CD14-positive monocyte (primary cell): ENCODE measurements around the gene EGFR. TPM values are rescaled to one million over a fixed set of nuclear protein-coding genes. Genes with fewer than 3 reads are reported as not detected.

ENCODE experiments used
- DNase-seq, 3 donors: peaks; one replicate each; pipeline ENCODE4 v3.0.0-alpha.2; 2011 to 2022
- H2AFZ ChIP-seq: 2 replicates; pipeline ENCODE4 v1.6.0; 2012; ENCODE audit warnings: mild to moderate bottlenecking, low read depth, low read length, inconsistent platforms; ENCODE audit not compliant: insufficient read depth, poor library complexity, severe bottlenecking
- H3K27ac ChIP-seq, 2 donors: 1 replicate in 1 of 2; 2 replicates in 1 of 2; pipeline ENCODE4 v1.5.1; 2012 to 2013; ENCODE audit warnings: low read length in 2 of 2, control low read depth in 1 of 2, inconsistent platforms in 1 of 2, low read depth in 1 of 2, mild to moderate bottlenecking in 1 of 2
- H3K27me3 ChIP-seq, 2 donors: one replicate each; pipeline versions ENCODE4 v1.6.0 to v1.6.1; 2011 to 2013; ENCODE audit warnings: low read length in 2 of 2; ENCODE audit not compliant: control insufficient read depth in 2 of 2, insufficient read depth in 2 of 2
- H3K36me3 ChIP-seq, 2 donors: replicated peaks in 1 of 2; 1 replicate in 1 of 2; 2 replicates in 1 of 2; pipeline versions ENCODE4 v1.5.1 to v1.6.1; 2012 to 2013; ENCODE audit warnings: low read length in 2 of 2, control low read depth in 1 of 2, inconsistent platforms in 1 of 2, mild to moderate bottlenecking in 1 of 2; ENCODE audit not compliant: insufficient read depth in 2 of 2, control insufficient read depth in 1 of 2
- H3K4me1 ChIP-seq, 2 donors: 1 replicate in 1 of 2; 2 replicates in 1 of 2; pipeline versions ENCODE4 v1.5.1 to v1.6.1; 2012 to 2013; ENCODE audit warnings: low read length in 2 of 2, control low read depth in 1 of 2, inconsistent platforms in 1 of 2, mild to moderate bottlenecking in 1 of 2, moderate library complexity in 1 of 2; ENCODE audit not compliant: insufficient read depth in 2 of 2, control insufficient read depth in 1 of 2
- H3K4me2 ChIP-seq: replicated peaks from 2 replicates; pipeline ENCODE3; 2012; ENCODE audit warnings: low read length, moderate library complexity, mild to moderate bottlenecking; ENCODE audit not compliant: poor library complexity, severe bottlenecking; ENCODE audit errors: extremely low read depth
- H3K4me3 ChIP-seq, 3 experiments: fragments of 200-600 bp in 1 of 3; sonication (generic) in 1 of 3; replicated peaks in 1 of 3; 1 replicate in 2 of 3; 2 replicates in 1 of 3; pipeline ENCODE4 v1.5.1; 2011 to 2013; ENCODE audit warnings: low read length in 3 of 3, mild to moderate bottlenecking in 3 of 3, control low read depth in 2 of 3, low read depth in 2 of 3, inconsistent platforms in 1 of 3, moderate library complexity in 1 of 3
- H3K79me2 ChIP-seq: 2 replicates; pipeline ENCODE4 v1.6.0; 2012; ENCODE audit warnings: mild to moderate bottlenecking, control low read depth, inconsistent platforms, low read length, moderate library complexity; ENCODE audit not compliant: insufficient read depth
- H3K9ac ChIP-seq: 2 replicates; pipeline ENCODE4 v1.6.0; 2017; ENCODE audit warnings: low read length, mild to moderate bottlenecking; ENCODE audit not compliant: insufficient read depth, poor library complexity, severe bottlenecking
- H3K9me3 ChIP-seq, 2 donors: replicated peaks in 1 of 2; 1 replicate in 1 of 2; 2 replicates in 1 of 2; pipeline versions ENCODE4 v1.5.1 to v1.6.1; 2012 to 2013; ENCODE audit warnings: low read length in 2 of 2, control low read depth in 1 of 2; ENCODE audit not compliant: control insufficient read depth in 1 of 2, insufficient read depth in 1 of 2
- H4K20me1 ChIP-seq: 2 replicates; pipeline ENCODE4 v1.6.0; 2012; ENCODE audit warnings: mild to moderate bottlenecking, low read length, control low read depth, moderate library complexity; ENCODE audit not compliant: insufficient read depth
- H3K27ac Mint-ChIP-seq, 7 donors: one replicate each; pipeline ENCODE4 v1.8.0; 2020; ENCODE audit warnings: mild to moderate bottlenecking in 7 of 7, mixed read lengths in 7 of 7, moderate library complexity in 6 of 7, inconsistent platforms in 2 of 7
- H3K27me3 Mint-ChIP-seq, 3 donors: one replicate each; pipeline ENCODE4 v1.8.0; 2021 to 2022; ENCODE audit warnings: low read depth in 3 of 3, mild to moderate bottlenecking in 3 of 3, mixed read lengths in 3 of 3, moderate library complexity in 3 of 3, inconsistent platforms in 1 of 3
- H3K36me3 Mint-ChIP-seq, 2 donors: one replicate each; pipeline ENCODE4 v1.8.0; 2020; ENCODE audit warnings: mixed read lengths in 2 of 2, inconsistent platforms in 1 of 2, mild to moderate bottlenecking in 1 of 2
- H3K4me1 Mint-ChIP-seq: one replicate; pipeline ENCODE4 v1.8.0; 2020; ENCODE audit warnings: mild to moderate bottlenecking, mixed read lengths
- H3K4me3 Mint-ChIP-seq, 2 donors: one replicate each; pipeline ENCODE4 v1.8.0; 2020; ENCODE audit warnings: mild to moderate bottlenecking in 2 of 2, mixed read lengths in 2 of 2, moderate library complexity in 1 of 2
- H3K9me3 Mint-ChIP-seq, 7 donors: one replicate each; pipeline ENCODE4 v1.8.0; 2020 to 2022; ENCODE audit warnings: mixed read lengths in 7 of 7, mild to moderate bottlenecking in 6 of 7, moderate library complexity in 6 of 7, inconsistent platforms in 2 of 7
- CTCF ChIP-seq: fragments of 200-600 bp; IDR thresholded peaks from one replicate; pipeline ENCODE4 v1.8.0; 2022; ENCODE audit warnings: antibody characterized with exemption, mild to moderate bottlenecking
- WGBS: methylation state at CpG from one replicate; pipeline ENCODE4 v1.1.5; 2013; ENCODE audit warnings: missing lambda C conversion rate; ENCODE audit not compliant: insufficient coverage; 5-methylcytosine and 5-hydroxymethylcytosine counted together
- intact Hi-C, 2 donors: fragments of 100-400 bp; cut with micrococcal nuclease; formaldehyde crosslinking; loops; one replicate each; pipeline versions ENCODE4 v1.15.0 to v1.15.1; 2023
- polyA plus RNA-seq, 3 donors: library from polyadenylated mRNA; depleted of rRNA in 1 of 3; unstranded in 2 of 3; stranded (reverse) in 1 of 3; fragments of 300-500 nt in 2 of 3; fragments of >200 nt in 1 of 3; fragmentation: Illumina TruSeq in 2 of 3; gene quantifications; 1 replicate in 2 of 3; 2 replicates in 1 of 3; pipeline ENCODE4 v1.2.3, GENCODE V29; 2012 to 2021

EGFR gene
- polyA plus RNA-seq, 3 donors: not detected

GRCh38 chr7:55120074-55120473 lies 101.3 kb downstream of the EGFR start:
- TF ChIP-seq CTCF: no peak
- H3K4me1 ChIP-seq: no peaks in the 10 kb centered on the region
- Mint-ChIP-seq H3K4me1 (no peaks in the 10 kb centered on the region), H3K27ac (no peak overlapping the region), H3K9me3 (peaks cover 0 to 6% (median 0%) of the 10 kb centered on the region in 7 donors), H3K27me3 (peaks cover 0 to 4% (median 2%) of the 10 kb centered on the region in 3 donors), H3K4me3 (no peak overlapping the region), H3K36me3 (no peaks in the 10 kb centered on the region)
- DNase-seq: no peak
- intact Hi-C loops: no loop called here
- no peaks in the 10 kb centered on the region for H3K36me3 ChIP-seq
- H3K4me3 ChIP-seq: no peak overlapping the region
- no peaks in the 10 kb centered on the region for H3K9me3 ChIP-seq
- WGBS: 87% methylated on average over 6 of the region's 7 CpGs
- no peaks in the 10 kb centered on the region for H3K79me2 ChIP-seq
- no peak overlapping the region for H3K4me2 ChIP-seq
- H4K20me1 ChIP-seq: no peaks in the 10 kb centered on the region
- no peak overlapping the region for H3K9ac ChIP-seq
- no peak overlapping the region for H2AFZ ChIP-seq
- no peak overlapping the region for H3K27ac ChIP-seq
- H3K27me3 ChIP-seq: no peaks in the 10 kb centered on the region

DNA sequence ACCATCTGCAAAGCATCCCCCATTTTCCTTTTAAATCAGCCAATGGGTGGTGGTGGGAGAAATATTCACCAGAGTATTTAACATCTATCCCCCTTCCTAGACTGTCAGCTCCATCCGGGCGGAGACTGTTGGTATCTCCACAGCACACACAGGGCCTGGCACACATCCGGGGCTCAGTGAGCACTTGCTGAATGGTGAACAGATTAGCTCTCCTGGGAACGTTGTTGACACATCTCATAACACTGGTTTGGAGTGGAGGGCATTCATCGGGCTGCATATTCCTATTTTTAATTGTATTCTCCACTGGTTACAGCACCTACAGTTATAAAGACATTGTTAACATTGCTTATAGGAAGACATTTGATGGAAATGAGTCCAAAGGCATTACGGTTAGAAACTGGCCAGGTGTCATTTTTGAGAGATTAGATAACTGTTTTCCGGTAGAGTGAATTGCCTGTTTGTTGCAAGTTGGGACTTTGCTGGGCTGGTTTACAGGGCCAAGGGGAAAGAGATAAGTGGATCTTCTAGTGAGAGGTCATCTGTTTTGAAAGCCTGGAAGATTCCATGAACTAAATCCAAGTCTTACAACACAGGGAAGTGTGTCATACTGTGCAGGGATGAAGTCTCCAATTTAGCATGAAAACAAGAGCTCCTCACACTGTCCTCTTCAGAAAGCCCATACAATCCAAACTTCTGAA lies 101.8 kb downstream of the EGFR start:
- H3K36me3 ChIP-seq: no peaks in the 10 kb centered on the region
- DNase-seq: no peak
- intact Hi-C loops: no loop called here
- Mint-ChIP-seq H3K4me3 (no peak overlapping the region), H3K36me3 (no peaks in the 10 kb centered on the region), H3K4me1 (no peaks in the 10 kb centered on the region), H3K9me3 (peaks cover 0 to 6% (median 2%) of the 10 kb centered on the region in 7 donors), H3K27ac (no peak overlapping the region), H3K27me3 (peaks cover 0 to 4% (median 2%) of the 10 kb centered on the region in 3 donors)
- H3K27me3 ChIP-seq: no peaks in the 10 kb centered on the region
- no peak for TF ChIP-seq CTCF
- no peak overlapping the region for H3K27ac ChIP-seq
- H2AFZ ChIP-seq: no peak overlapping the region
- H3K4me2 ChIP-seq: no peak overlapping the region
- 96% methylated on average over 3 of the region's 7 CpGs for WGBS
- H3K4me1 ChIP-seq: no peaks in the 10 kb centered on the region
- no peaks in the 10 kb centered on the region for H3K79me2 ChIP-seq
- no peak overlapping the region for H3K9ac ChIP-seq
- no peaks in the 10 kb centered on the region for H3K9me3 ChIP-seq
- H3K4me3 ChIP-seq: no peak overlapping the region
- H4K20me1 ChIP-seq: no peaks in the 10 kb centered on the region
